Measurements from ENCODE around the gene SELENOH. TPM values are rescaled to one million over a fixed set of nuclear protein-coding genes. Genes with fewer than 3 reads are reported as not detected.
"Not testable (repeated sequence)": the region's sequence is repeated elsewhere in the genome, so short reads cannot be mapped to it uniquely, and the experiment has no call there.

Gene SELENOH
- total and polyA plus RNA-seq, 8 donors = 32.1 to 96.4 (median 58.9) TPM

GRCh38 chr11:57712256-57713150, 28.8 kb upstream of the SELENOH start, which contains the start of gene TMX2:
Gene TMX2, plus strand, starts transcription at chr11:57712593. Its CDS starts 26 bp downstream, at chr11:57712619.
- Histone ChIP-seq H3K4me1 (peaks cover 0 to 25% (median 16%) of the 10 kb centered on the region in 3 donors), H3K36me3 (no peaks in the 10 kb centered on the region), H3K4me3 (peak within 1 kb of the TSS; percentile 73 to 94 (median 89)), H3K27ac (peak within 1 kb of the TSS; percentile 86 to 90 (median 88)), H3K9me3 (no peaks in the 10 kb centered on the region), H3K27me3 (no peaks in the 10 kb centered on the region)
- peak; percentile 87 to 94 (median 92) for DNase-seq
- FAIRE-seq = peak; percentile 99
- no peak for TF ChIP-seq CTCF (IDR thresholded peaks at IDR 0.05)
- 0% methylated on average over 52 to 53 of the region's 53 CpGs for WGBS, 2 donors
- intact Hi-C loops (cut with DNase I) = no loop called here
- ATAC-seq = peak; percentile 91 to 96 (median 92)

- no peaks in the 10 kb centered on the region for H3K36me3 ChIP-seq
- no peak for ATAC-seq
- no peaks in the 10 kb centered on the region for H3K9me3 ChIP-seq
- no peak for FAIRE-seq
- 91 to 96% methylated on average over 2 of the region's 2 CpGs for WGBS, 2 donors
- TF ChIP-seq CTCF (IDR thresholded peaks at IDR 0.05) = no peak
- DNase-seq = no peak
- peaks cover 0 to 25% (median 16%) of the 10 kb centered on the region in 3 donors for H3K4me1 ChIP-seq
- H3K27me3 ChIP-seq = no peaks in the 10 kb centered on the region
- H3K27ac ChIP-seq = no peak overlapping the region
- peak overlapping the region in 2 of 4 donors; percentile 88 to 94 for H3K4me3 ChIP-seq
- intact Hi-C loops (cut with DNase I) = no loop called here
These were observed 27.5 kb upstream of the SELENOH start for GRCh38 chr11:57713835-57714234.

GRCh38 chr11:57716726-57717125, 24.6 kb upstream of the SELENOH start:
- H3K27ac ChIP-seq; DNase-seq; H3K4me3 ChIP-seq; H3K9me3 ChIP-seq; intact Hi-C loops (cut with DNase I); ATAC-seq; H3K36me3 ChIP-seq; FAIRE-seq; H3K27me3 ChIP-seq: not testable (repeated sequence)
- 96 to 100% methylated on average over 8 to 26 of the region's 34 CpGs for whole genome bisulfite sequencing, 2 donors
- peaks cover 0 to 15% (median 10%) of the 10 kb centered on the region in 3 donors for H3K4me1 ChIP-seq

GRCh38 chr11:57727185-57727584, 14.1 kb upstream of the SELENOH start:
- intact Hi-C loops (cut with DNase I) = no loop called here
- no peak overlapping the region for H3K4me3 ChIP-seq
- ATAC-seq (no peak), FAIRE-seq (no peak), DNase-seq (no peak)
- 72 to 75% methylated on average over 2 of the region's 2 CpGs for WGBS, 2 donors
- H3K27me3 ChIP-seq = no peaks in the 10 kb centered on the region
- no peaks in the 10 kb centered on the region for H3K4me1 ChIP-seq
- H3K27ac ChIP-seq = no peak overlapping the region
- no peak for TF ChIP-seq CTCF (IDR thresholded peaks at IDR 0.05)
- no peaks in the 10 kb centered on the region for H3K9me3 ChIP-seq
- H3K36me3 ChIP-seq = no peaks in the 10 kb centered on the region

- intact Hi-C loops (cut with DNase I) = no loop called here
- ATAC-seq = no peak
- no peak for TF ChIP-seq CTCF (IDR thresholded peaks at IDR 0.05)
- Histone ChIP-seq H3K9me3 (no peaks in the 10 kb centered on the region), H3K27ac (no peak overlapping the region), H3K4me3 (no peak overlapping the region), H3K36me3 (no peaks in the 10 kb centered on the region), H3K27me3 (no peaks in the 10 kb centered on the region), H3K4me1 (no peaks in the 10 kb centered on the region)
- DNase-seq = no peak
- FAIRE-seq = no peak
- 76 to 83% methylated on average over 7 of the region's 7 CpGs for WGBS, 2 donors
These were observed 12.5 kb upstream of the SELENOH start for GRCh38 chr11:57728829-57729228.
